Lower leg skin (tissue), 3 donors: ENCODE data around the gene OST4.

Experiments
- CTCF ChIP-seq, 3 donors: fragments of 450-650 bp; IDR thresholded peaks; one replicate each; pipeline ENCODE4 v1.5.1; 2016; ENCODE audit warnings: antibody characterized with exemption in 3 of 3, mild to moderate bottlenecking in 3 of 3, moderate library complexity in 2 of 3
- POLR2A ChIP-seq, 2 donors: fragments of 450-650 bp; IDR thresholded peaks; one replicate each; pipeline ENCODE4 v1.6.1; 2016 to 2017; ENCODE audit warnings: antibody characterized with exemption in 2 of 2, mild to moderate bottlenecking in 1 of 2, moderate library complexity in 1 of 2

- TF ChIP-seq CTCF (IDR thresholded peaks at IDR 0.05) (no peak), POLR2A (IDR thresholded peaks at IDR 0.05) (no peak)
These were observed 28.3 kb downstream of the OST4 start for GRCh38 chr2:27042985-27043634.
